Limb (tissue), 2 donors: ENCODE data around the gene SMIM5.

Source experiments
- DNase-seq, 2 donors: peaks; one replicate each; pipeline ENCODE4 v3.0.0-alpha.2; 2016; ENCODE audit errors: extremely low spot score in 2 of 2

SMIM5 gene

DNA sequence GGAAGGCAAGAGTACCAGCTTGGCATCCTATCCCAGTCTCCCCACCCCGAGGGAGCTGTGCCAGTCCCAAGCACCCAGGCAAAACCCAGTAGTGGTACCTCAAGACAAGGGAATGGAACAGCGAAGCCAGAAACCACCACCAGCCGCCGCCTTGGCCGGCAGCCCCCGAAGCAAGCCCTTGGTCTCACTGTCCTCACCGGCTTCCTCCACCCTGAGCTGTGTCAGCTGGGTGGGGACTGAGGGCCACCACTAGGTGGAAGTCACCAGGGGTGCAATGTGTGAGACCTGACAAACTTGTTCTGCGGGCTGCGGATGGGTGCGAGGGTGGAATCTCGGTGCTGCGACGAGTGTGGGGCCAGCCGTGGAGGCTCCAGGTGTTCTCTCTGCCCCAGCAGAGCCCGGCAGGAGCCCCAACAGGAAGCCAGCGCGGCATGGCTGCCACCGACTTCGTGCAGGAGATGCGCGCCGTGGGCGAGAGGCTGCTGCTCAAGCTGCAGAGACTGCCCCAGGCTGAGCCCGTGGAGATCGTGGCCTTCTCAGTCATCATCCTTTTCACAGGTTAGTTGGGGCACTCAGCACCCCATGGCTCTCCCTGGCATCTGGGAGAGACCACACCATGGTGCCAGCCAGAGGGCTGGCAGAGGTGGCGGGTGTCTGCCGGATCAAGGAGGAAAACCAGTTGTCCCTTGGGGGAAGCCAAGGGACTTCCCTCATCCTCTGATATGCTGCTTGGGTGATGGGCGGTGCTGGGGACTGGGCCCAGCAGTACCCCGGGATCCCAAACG is 6.7 kb downstream of the SMIM5 start:
- DNase-seq = peak in 1 of 2 donors; percentile 33

DNA sequence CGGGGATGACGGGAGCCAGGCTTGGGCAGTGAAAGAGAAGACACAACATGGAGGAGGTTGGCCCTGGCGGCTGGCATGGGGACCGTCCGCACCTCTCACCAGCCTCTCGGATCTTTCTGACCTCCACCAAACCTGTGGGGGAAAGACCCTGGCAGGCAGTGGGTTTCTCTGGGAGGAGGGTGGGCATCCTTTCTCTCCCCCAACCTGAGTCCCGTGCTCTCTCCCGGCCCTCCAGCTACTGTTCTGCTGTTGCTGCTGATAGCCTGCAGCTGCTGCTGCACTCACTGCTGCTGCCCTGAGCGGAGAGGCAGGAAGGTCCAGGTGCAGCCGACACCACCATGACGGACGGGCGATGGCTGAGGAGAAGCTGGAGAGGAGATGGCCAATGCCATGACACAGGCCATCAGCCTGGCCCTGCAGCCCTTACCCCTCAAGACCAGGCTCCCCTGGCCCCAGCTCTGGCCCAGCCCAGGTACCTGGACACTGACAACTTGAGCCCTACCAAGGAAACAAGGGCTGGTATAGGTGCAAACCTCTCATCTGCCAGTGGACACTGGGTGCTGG is 7.4 kb downstream of the SMIM5 start:
- DNase-seq = no peak

DNA sequence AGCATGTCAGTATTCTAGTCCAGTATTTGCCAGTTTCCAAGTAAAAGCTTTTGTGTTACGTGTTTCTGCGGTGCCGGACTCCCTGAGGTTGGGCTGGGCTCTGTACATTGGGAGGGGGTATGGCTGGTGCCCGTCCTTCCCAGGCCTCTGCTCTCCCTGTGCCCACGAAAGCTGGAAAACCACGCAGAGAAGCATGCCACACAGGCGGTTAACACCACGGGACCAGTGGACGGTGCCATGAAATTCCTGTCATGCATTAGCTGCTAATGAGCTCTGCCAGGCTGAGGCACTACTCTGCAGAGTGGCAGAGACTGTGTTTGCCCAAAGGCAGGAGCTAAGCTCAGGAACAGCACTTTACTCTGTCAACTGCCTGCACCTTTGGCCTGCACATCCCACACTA is 8.1 kb downstream of the SMIM5 start:
- DNase-seq = no peak

DNA sequence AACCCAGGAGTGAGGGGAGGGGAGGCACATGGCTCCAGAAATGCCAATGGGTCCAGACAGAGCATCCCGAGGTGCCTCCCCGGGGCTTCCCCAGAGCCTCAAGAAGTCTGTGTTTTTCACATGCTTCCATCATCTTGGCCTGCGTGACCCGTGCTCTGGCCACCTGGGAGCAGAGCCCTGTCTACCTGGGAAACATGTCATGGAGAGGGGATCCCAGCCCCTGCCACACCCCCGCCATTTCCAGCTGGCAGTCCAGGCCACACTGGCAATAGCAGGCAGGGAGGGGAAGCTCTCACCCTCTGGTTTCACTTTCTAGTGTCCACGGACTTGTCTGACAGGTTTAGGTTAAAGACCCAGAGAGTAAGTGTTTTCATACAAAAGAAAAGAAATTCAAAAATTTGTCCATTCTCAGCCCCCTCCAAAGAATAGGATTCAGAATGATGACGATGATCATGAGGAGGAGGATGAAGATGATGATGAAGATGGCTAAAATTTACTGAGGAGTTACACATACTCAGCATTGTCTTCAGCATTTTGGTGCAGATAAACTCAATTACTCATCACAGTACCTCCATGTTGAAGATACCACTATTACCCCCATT is 9.0 kb downstream of the SMIM5 start:
- DNase-seq = no peak

DNA sequence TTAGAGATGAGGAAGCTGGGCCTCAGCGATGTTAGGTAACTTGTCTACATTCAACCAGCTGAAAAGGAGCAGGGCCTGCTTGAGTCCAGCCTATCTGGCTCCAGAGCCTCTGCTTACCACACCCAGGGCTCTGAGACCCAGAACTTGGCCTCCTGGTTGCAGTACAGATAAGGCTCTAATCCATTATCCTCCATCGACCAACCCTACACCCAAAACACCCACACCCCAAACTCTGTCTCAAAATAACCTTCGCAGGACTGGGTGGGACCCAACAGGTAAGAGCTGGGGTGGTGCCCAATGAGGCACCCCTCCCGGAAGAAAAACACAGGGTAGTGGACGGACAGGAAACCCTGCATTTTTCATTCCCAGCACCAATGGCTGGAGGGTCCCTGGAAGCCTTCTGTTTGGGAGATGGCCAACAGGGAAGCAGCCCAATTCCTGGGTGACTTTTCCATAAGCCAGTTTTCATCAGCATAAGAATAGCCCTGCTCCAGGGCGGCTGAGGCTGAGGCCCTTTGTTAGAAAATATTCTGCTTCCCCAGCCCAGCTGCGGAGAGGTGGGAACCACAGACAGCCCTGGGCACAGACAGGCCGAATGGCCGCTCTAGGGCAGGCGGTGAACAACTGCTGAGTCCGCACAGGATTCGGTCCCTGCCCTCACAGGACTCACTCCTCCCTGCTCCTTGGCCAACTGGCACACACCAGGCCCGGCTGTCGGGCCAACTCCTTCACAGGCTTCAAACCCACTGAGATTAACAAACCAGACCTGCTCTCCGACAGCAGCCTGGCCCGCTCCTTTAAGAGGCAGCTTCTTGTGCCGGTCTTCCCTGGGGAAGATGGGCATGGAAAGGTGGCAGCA is 9.8 kb downstream of the SMIM5 start:
- DNase-seq = no peak

DNA sequence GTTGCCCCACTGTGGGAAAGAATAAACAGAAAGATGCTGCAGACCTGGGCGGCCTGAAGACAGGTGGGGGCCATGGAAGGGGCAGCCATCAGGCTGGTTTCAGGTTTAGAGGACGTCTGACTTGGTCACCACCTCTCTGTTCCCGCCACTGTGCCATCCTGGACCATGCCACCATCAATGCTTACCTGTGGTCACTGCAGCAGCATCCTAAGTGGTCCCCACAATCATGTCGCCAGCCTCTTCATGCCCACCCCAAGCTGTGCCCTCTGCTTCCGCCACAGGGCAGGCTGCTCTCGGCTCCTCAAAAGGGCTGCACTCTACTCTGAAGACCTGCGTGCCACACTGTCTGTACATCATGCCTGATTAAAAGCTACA is 10.4 kb downstream of the SMIM5 start:
- DNase-seq = no peak

DNA sequence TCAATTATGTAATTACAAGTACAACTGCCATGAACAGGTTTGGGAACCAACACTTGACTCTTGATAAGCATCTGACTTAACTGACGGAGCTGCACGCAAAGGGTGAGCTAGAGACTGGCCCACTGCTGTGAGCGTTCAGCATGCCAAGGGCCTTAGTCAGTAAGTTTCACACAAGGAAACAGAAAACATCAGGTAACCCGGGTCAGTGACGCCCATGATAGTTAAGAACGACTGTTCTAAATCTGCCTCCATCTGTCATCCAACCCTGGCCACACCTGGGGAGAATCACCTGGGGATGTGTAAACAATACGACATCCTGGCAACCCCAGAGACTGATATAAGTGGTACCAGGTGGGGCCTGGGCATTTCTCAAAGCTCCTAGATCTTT is 12.3 kb downstream of the SMIM5 start:
- DNase-seq = no peak

DNA sequence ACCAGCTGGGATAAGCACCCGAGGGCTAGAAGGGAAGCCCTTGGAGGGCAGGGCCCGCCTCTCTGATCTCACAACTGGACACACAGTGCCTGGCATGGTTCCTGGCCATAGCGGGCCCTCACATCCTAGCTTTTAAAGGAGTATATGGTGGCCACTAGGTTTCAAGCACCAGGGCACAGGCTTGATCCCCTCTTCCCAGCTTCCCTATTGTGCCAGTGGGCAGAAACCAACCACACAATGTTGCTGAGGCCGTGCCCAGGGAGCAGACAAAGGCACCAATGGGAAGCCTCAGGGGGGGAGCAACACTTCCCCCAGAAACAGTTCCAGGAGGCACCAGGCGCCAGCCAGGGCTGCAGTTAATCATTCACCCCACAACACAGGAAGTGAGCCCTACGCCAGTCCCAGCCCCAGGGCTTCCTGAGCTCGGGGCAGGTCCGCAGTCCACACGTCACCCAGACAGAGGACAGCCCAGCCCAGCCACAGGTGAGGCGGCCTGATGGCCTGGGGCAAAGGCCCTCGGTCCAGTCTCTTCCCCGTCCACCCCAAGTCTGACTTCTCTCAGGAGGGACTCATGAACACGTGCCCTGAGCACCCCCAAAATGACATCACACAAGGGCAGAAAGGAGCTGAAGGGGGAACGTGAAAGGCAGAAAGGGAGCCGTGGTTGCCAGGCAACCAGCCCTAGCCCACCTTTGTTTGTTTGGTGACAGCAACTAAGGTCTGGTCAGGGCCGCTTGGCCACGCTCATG is 12.8 kb downstream of the SMIM5 start:
- no peak for DNase-seq

DNA sequence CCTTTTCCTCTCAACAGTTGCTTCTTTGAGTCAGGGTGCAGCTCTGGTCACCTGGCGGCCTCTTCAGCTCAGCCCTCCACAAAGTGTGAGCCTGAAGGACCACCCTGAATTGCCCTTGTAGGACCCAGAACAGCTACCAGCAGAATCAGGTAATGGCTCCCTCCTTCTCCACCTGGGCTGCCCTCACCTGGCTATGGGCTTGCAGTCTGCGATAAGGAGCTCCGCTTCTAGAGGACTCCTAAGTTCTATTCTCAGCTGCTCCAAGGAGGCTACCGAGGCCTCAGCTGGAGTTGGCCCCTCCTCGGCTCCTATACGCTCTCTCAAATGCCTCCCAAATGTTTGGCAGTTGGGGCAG is 13.4 kb downstream of the SMIM5 start:
- DNase-seq = no peak

DNA sequence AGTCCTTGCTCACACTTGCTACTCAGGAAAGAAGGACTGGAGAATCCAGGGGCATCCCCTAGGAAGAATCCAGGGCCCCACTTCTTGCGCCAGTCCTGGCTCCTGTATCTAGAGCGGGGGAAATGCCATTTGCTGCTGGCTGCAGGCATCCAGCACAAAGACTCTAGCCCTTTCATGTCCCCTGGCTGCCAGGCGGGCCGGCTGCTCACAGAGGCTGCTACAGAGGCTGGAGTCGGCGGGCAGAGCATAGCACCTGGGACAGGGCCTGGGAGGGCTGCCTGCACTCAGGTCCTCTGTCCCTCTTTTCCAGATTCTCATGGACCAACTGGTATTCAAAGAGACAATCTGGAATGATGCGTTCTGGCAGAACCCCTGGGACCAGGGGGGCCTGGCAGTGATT is 13.8 kb downstream of the SMIM5 start:
- no peak for DNase-seq

DNA sequence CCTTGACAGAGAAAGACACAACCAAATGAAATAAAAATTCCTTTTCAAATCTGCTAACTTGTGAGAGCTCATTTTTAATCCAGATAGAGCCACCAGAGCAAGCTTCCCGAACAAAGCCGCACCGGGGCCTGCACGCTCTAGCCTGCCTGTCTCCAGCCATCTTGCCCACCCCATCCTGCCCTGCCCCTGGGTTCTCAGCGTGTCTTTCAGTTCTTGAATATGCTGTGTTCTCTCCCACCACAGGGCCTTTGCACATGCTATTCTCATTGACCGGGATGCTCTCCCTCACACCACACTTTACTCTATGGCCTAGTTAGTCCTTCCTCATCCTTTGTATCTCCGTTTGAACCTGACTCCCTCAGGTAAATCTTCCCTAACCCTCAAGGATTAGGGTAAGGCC is 14.7 kb downstream of the SMIM5 start:
- no peak for DNase-seq

DNA sequence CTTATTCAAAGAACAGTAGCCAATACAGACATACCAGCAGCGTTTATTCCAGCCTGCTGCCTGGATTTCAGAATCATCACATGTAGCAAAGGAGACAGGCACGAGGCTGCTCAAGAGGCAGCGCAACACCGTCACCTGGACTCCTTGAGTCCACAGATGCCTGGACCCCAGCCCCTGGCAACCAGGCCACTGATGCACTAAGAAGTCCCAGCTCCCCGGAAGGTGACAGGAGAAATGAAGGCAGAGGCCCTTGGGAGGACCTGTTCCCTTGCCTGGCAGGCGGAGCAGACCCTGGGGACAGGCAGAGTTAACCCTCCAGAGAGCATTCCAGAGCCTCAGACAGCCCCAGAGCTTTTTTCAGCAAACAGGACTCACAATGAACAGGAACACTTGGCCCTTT is 16.5 kb downstream of the SMIM5 start:
- no peak for DNase-seq

DNA sequence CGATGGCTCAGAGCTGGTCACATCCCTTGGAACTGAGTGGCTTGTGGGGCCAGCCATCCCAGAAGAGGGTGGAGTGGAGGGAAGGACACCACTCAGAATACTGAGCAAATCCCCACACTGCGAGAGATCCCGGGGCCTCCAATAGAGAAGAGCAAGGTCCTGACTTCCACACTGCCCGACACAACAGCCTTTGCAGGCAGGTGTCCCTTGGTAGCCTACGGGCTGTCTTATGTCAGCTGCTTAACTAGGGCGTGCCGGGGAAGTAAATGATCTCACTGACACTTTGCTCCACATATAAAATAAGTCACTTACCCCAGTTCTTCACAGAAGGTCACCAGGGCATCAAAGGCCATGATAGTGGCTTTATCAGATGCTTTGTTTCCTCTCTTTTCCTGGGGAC is 17.6 kb downstream of the SMIM5 start:
- no peak for DNase-seq

DNA sequence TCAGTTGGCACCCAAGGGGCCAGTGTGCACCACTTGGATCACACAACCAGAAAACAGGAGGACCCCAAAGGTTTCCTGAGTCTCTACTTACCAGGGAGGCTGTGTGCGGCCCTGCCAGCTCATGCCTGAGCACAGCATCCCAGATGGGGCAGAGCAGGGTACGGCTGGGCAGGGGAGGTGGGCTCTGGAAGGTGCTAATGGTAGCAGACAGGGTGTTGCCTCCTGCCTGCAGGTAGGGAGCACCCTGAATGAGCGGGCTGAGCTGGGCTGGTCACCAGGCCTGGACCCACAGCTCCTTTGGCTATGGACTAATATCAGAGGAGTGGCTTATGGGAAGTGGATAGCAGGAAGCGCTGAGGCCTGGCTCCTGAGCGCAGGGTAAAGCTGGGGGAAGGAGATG is 19.1 kb downstream of the SMIM5 start:
- no peak for DNase-seq

DNA sequence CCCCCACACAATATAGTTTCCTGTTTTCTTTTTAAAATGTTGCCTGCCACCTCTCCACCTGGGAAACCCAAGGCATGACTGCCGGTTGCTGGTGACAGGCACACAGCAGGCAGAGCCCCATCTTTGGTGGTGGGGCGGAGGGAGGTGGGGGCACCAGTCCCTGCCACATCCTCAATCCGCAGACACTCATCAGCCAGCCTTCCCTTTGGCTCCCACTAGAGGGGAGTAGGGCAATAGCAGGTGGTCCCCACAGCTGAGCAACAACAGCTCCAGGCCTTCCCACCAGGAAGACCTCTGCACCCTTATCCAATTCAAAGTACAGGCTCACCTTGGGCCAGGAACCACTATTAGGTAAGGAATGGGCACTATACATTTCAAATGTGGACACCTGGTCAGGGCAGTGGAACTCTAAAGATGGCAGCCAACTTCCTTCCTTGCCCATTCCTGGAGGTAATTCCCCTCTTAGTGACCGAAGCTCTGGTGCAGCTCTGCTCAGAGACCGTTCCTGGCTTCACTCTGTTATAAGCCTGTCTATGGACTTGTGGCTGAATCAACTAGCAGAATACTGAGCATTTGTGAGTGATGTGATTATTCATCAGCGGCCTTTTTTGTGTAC is 19.8 kb downstream of the SMIM5 start:
- no peak for DNase-seq

DNA sequence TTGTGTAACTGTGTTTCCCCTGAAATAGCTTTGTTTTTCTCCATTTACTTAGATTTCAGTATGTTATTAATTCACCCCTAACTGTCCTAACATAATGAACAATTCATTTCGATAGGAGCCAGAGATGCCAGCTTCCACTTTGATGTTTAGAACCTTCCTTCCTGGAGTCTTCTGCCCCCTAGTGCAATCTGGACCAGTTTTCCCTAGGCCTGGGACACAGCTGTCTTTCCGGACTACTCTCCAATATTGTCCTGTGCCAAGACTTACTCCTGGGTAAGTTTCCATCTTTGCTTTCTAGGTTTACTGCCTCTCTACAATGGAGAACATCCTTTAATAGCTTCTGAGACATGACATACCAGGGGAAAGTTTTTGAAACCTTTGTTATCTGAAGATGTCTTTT is 20.9 kb downstream of the SMIM5 start:
- DNase-seq = no peak

DNA sequence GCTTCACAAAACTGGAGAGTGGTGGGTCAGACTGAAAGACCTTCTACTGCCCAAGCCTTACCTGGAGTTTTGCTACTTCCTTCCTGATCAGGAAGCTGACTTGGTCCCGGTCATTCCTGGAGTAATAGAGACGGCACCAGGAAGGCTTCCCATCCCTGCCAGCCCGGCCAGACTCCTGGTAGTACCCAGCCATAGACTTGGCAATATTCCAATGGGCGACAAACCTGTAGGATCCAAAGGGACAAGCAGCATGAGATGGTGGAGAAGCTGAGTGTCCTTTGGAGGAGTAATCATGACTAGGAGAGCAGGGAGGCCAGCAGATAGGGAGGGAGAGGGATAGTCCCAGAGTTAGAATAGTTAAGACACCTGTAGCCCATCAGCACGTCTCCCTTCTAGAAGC is 25.0 kb downstream of the SMIM5 start:
- no peak for DNase-seq

DNA sequence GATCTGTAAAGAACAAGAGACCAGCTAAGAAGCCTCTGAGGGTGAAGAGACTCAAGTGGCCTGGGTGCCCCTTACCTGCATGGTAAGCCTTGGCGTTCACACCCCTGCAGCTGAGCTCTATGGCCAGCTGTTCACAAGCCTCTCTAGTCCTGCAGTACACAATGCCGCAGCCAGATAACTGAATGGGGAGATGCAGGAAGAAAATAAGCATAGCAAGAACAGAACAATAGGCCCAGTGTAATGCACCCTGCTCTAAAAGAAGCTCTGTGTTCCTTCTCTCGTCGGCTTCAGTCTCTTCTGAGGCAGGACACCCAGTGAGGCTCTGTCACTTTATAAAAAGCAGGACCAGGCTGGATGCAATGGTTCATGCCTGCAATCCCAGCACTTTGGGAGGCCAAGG is 28.3 kb downstream of the SMIM5 start:
- DNase-seq = no peak

DNA sequence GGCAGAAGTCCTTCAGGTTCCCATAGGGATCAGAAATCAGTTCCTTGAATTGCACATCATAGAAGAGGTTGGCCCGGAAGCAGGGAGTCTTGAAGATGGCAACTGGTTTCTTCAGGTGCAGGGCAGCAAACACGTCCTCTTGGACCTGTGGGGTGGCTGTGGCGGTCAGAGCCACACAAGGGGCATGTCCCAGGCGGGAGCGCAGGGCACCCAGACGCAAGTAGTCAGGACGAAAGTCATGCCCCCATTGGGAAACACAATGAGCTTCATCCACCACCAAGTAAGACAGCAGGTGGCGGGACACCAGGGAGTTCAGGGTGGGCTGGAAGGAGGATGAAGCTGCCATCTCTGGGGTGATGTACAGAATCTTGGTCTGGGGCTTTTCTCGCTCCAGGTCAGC is 29.3 kb downstream of the SMIM5 start:
- no peak for DNase-seq

DNA sequence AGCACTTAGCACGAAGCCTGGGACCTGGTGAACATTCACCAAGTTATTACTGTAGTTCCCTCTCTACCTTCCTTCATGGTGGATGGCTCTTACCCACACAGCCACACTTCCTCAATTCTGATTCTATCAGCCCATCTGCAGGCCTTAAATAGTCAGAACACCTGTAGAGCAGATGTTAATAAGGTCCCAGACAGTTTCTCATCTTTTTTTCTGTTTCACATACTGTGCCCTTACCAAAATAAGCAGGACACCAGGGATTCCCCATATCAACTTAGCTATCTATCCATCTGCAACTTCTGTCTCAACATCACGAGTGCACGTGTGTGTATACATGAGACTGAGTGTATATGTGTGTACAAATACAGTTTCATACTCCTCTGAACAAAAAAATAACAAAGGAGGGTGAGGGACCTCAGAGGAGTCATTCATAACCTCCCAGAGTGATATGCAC is 30.9 kb downstream of the SMIM5 start:
- DNase-seq = no peak

DNA sequence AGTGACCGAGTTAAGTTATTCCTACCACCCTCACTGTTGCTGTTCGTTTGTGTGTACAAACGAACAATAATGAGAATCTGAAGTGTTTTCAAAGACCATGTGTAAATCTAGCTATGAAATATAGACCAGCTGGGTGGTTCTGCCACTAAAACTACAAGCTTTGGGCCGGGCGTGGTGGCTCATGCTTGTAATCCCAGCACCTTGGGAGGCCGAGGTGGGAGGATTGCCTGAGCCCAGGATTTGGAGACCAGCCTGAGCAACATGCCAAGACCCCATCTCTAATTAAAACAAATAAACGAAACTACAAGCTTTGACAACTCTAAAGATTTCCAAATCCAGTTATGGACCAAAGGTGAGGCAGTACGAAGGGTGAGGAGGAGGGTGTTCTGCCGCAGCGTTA is 32.7 kb downstream of the SMIM5 start:
- no peak for DNase-seq
